PC-9 (cell line): ENCODE measurements around the gene BBS9.

Experiments
- CTCF ChIP-seq: fragments of 200-600 bp; sonication (generic); conservative IDR thresholded peaks from 2 replicates; pipeline ENCODE4 v1.6.1; 2017; ENCODE audit warnings: mixed run types, antibody characterized with exemption, mild to moderate bottlenecking, moderate library complexity
- EZH2 ChIP-seq: fragments of 200-600 bp; sonication (generic); IDR thresholded peaks from 2 replicates; pipeline ENCODE4 v1.8.0; 2017; ENCODE audit warnings: antibody characterized with exemption, low read depth

GRCh38 chr7:33466203-33466602 is 336.8 kb downstream of the BBS9 start:
- no peak for TF ChIP-seq CTCF
- TF ChIP-seq EZH2, result no peak
